Transverse colon (tissue), 4 donors: Measurements from ENCODE around the gene PRKCE.

Source experiments
- CTCF ChIP-seq, 5 experiments: fragments of 200-600 bp in 3 of 5; fragments of 450-650 bp in 2 of 5; sonication (generic) in 3 of 5; IDR thresholded peaks; 1 replicate in 2 of 5; 2 replicates in 3 of 5; pipeline ENCODE4 v1.5.1; 2016 to 2017; ENCODE audit warnings: antibody characterized with exemption in 5 of 5, inconsistent platforms in 3 of 5, mild to moderate bottlenecking in 2 of 5, moderate library complexity in 1 of 5
- POLR2A ChIP-seq: fragments of 450-650 bp; IDR thresholded peaks from one replicate; pipeline ENCODE4 v1.6.1; 2016; ENCODE audit warnings: antibody characterized with exemption, mild to moderate bottlenecking, moderate library complexity
- POLR2AphosphoS5 ChIP-seq, 3 donors: sonication (generic); formaldehyde crosslinking; IDR thresholded peaks; one replicate each; pipeline ENCODE4 v1.6.1; 2016; ENCODE audit warnings: antibody characterized with exemption in 3 of 3

GRCh38 chr2:45726188-45726587 is 74.7 kb downstream of the PRKCE start:
- TF ChIP-seq CTCF (IDR thresholded peaks at IDR 0.05) (no peak), POLR2AphosphoS5 (IDR thresholded peaks at IDR 0.05) (no peak), POLR2A (no peak)
